ENCODE results near the gene S1PR2.
"Not testable (repeated sequence)": the region's sequence is repeated elsewhere in the genome, so short reads cannot be mapped to it uniquely, and the experiment has no call there.

S1PR2 gene

DNA sequence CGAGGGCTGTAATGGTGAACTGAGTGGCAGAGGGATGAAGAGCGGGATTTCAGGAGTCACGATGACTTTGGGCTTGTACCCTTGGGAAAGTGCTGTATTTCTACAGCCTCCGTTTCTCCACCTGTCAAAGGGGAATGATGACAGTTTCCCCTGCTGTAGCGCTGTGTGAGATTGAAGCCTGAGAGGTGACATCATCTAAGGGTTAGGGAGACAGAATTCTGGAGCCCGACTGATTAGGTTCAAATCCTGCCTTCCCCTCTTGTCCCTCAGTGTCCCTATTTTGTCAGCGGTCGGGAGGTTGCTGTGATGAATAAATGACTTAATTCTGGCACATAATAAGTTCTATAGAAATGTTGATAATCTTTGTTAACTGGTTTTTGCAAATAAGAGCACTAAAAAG is 21.6 kb upstream of the S1PR2 start:
- no peak for DNase-seq (ENCODE audit: low read depth)

DNA sequence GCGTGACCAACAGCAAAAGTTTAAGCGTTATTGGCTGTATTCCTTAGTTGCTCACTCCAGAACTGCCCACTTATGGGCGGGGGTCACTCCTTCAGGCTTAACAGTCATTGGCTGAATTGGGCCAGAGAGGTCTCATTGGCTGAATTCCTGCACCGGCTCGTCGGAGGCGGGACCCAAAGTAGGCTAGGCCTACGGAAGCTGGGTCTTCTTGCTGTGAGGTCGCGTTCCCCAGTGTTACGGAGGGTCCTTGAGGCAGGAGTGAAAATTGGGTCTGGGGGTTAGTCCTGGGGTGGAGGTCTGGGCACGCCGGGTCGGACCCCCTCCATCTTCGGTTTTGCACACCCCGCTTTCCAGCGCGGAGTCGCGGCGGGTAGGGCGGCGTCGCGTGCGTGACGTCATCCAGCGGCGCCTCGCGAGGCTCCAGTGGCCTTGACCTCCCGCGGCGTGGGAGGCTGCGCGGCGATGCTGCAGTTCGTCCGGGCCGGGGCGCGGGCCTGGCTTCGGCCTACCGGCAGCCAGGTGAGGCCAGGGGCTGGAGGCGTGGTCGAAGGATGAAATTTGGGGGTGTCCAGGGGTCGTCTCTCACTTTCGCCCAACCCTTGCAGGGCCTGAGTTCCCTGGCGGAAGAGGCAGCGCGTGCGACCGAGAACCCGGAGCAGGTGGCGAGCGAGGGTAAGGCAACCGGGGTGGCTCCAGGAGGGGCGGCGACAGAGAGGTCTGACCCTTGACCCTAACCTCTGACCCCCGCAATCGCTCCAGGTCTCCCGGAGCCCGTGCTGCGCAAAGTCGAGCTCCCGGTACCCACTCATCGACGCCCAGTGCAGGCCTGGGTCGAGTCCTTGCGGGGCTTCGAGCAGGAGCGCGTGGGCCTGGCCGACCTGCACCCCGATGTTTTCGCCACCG is 20.9 kb upstream of the S1PR2 start, which contains the start of gene MRPL4:
TSS of gene MRPL4 (plus strand) at position 423 of the 903 bp plus-strand sequence. CDS start at position 463, 40 bp downstream.
- DNase-seq (ENCODE audit: low read depth), result peak; percentile 99

DNA sequence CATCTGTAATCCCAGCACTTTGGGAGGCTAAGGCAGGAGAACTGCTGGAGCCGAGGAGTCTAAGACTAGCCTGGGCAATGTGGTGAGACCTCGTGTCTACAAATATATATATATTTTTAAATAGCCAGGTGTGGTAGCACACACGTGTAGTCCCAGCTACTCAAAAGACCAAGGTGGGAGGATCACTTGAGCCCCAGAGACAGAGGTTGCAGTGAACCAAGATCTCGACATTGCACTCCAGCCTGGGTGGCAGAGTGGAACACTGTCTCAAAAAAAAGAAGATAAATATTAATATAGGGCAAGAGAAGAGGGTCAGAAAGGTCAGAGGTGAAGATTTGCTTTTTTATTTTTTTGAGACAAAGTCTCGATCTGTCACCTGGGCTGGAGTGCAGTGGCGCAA is 15.4 kb upstream of the S1PR2 start:
- DNase-seq (ENCODE audit: low read depth), result no peak

DNA sequence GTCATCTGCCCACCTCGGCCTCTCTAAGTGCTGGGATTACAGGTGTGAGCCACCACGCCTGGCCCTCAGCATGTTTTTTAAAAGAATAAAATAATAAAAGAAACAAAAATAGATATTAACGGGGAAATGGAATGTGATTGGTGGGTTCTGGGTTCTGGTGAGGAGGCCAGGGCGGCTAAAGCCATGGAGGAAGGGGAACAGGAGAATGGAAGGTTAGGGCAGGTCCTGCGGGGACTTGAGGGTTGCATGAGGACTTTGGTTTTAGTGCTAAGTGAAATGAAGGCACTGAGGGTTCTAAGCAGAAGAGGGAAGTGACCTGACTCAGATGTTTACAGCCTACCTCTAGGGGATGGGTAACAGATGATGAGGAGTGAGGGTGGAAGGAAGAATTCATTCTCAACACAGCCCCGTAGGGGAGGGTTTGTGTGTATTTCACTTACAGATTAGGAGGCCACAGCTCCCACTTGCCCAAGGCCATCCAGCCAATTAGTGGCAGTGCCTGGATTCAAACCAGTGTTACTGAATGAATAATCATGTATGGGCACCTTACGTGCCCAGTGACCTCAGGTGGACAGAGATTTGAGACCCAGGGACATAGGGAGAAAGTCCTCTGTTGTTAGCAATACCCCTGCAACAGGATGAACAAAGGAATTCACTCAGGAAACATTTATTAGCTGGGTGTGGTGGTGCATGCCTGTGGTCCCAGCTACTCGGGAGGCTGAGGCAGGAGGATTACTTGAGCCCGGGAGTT is 14.2 kb upstream of the S1PR2 start:
- DNase-seq (ENCODE audit: low read depth), result no peak

DNA sequence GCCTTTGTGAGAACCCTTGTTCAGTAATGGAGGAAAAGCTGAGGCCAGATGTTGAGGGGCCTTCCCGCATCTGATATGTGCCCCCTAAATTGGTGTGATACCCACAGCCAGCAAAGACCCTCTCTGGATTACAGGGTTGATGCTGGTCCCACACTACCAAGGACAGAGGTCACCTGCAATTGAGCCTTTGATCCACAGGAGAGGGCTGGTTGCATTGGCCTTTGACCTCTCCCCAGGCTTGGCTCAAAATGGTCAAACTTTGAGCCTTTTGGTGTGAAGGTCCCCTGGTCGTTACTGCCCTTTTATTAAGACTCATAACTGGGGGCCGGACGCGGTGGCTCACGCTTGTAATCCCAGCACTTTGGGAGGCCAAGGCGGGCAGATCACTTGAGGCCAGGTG is 12.5 kb upstream of the S1PR2 start:
- no peak for DNase-seq (ENCODE audit: low read depth)

GRCh38 chr19:10241826-10242449 is 10.8 kb upstream of the S1PR2 start:
- not testable (repeated sequence) for DNase-seq (ENCODE audit: low read depth)

DNA sequence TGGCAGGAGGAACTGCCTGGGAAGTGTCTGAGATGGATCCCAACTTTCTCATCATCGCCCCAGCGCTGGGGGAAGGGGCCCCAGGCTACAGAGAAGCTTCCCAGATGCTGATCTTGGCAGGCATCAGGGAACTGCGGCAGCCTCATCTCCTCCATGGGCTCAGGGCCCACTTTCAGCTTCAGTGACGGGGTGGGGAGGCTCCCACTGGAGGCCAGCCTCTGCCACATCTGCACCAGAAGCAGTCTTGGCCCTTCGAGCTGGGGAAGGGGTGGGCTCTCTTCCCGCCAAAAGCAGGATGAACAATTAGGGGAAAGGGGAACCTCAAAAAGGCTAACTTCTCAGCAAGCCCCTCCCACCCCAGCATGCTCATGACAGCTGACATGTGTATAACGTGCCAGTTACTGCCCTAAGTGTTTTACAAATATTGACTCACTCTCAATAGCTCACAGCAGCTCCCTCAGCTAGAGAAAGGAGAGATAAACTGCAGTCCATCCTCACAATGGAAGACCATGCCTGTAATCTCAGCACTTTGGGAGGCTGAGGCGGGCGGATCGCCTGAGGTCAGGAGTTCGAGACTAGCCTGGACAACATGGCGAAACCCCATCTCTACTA is 7.1 kb upstream of the S1PR2 start:
- DNase-seq (ENCODE audit: low read depth), result peak; percentile 71

GRCh38 chr19:10237702-10238101 is 6.6 kb upstream of the S1PR2 start:
- DNase-seq (ENCODE audit: low read depth), result no peak

DNA sequence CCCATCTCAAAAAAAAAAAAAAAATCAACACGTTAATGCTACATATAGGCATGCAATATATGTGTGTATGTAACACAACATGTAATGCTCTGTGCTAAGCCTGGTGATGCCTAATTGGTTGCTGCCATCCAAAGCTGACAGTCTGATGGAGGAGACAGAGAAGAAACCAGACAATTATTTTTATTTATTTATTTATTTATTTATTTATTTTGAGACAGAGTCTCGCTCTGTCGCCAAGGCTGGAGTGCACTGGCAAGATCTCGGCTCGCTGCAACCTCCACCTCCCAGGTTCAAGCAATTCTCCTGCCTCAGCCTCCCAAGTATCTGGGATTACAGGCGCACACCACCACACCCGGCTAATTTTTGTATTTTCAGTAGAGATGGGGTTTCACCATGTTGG is 4.3 kb upstream of the S1PR2 start:
- DNase-seq (ENCODE audit: low read depth), result not testable (repeated sequence)

- no peak for DNase-seq (ENCODE audit: low read depth)
Observed at GRCh38 chr19:10235003-10235402, 3.9 kb upstream of the S1PR2 start.

- DNase-seq (ENCODE audit: low read depth), result no peak
Observed at GRCh38 chr19:10233946-10234345, 2.8 kb upstream of the S1PR2 start.

DNA sequence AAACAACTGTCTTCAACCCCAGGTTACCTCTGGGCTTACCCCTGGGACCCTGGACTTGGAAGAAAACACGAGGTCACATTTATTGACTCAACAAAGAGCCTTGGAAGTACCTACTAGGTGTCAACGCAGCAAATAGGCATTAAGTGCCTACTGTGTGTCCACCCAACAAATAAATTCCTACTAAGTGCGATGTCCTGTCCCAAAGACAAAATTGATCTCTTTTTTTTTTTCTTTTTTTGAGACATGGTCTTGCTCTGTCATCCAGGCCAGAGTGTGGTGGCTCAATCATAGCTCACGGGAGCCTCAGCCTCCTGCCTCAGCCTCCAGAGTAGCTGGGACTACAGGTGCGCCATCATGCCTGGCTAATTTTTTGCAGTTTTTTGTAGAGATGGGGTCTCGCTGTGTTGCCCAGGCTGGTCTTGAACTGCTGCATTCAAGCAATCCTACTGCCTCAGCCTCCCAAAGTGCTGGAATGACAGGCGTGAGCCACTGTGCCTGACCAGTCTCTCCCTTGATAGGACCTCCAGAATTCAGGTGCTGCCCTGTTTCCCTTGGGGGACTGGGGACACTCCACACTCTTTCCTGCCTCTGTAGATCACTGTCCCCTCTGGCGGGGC is 589 bp upstream of the S1PR2 start:
- no peak for DNase-seq (ENCODE audit: low read depth)

DNA sequence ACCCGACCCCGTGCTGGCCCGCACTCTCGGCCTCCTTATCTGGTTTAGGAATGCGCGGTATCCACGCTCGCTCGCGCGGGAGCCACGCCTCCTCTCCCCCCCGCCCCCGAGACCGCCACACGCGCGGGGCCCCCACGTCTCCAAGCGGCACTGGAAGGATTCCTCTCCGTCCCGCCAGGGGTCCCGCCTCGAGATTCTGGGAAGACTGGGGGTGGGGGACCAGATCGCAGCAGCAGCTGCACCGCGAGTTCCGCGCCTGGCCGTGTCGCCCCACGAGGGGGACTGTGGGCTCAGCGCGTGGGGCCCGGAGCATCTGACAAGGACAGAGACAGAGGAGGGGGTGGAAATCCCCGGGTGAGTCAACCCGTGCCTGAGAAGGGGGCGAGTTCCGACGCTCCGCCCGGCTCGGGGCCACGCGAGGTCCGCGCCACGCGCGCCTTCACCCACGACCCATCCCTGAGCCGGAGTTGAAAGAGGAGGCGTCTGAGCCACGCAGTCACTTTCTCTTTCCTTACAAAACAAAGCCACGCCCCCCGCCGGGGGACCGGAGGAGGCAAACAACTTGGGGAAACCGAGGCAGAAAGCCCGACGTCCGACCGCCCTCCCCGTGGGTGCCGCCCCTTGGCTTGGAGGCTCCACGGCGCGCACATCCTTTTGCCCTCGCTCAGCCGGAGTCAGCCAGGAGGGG is 814 bp downstream of the S1PR2 start:
- DNase-seq (ENCODE audit: low read depth), result no peak

DNA sequence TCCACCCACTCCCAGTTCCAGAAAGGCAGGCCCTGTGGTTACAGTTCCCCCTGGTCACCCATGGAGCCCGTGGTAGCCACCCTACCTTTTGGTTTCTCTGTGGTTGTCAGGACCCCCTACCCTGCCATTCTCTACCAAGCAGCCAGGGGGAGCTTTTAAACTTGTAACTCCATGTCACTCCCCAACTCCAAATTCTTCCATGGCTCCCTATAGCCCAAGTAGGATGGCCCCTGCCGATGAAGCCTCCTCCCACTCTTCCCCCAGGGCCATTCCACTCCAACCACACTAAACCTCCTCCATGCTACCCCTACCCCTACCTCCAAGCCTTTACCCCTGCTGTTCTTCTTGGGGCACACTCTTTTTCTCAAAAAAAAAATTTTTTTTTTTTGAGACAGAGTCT is 2.2 kb downstream of the S1PR2 start:
- DNase-seq (ENCODE audit: low read depth), result no peak

- DNase-seq (ENCODE audit: low read depth), result no peak
Observed at GRCh38 chr19:10228393-10228792, 2.7 kb downstream of the S1PR2 start.

DNA sequence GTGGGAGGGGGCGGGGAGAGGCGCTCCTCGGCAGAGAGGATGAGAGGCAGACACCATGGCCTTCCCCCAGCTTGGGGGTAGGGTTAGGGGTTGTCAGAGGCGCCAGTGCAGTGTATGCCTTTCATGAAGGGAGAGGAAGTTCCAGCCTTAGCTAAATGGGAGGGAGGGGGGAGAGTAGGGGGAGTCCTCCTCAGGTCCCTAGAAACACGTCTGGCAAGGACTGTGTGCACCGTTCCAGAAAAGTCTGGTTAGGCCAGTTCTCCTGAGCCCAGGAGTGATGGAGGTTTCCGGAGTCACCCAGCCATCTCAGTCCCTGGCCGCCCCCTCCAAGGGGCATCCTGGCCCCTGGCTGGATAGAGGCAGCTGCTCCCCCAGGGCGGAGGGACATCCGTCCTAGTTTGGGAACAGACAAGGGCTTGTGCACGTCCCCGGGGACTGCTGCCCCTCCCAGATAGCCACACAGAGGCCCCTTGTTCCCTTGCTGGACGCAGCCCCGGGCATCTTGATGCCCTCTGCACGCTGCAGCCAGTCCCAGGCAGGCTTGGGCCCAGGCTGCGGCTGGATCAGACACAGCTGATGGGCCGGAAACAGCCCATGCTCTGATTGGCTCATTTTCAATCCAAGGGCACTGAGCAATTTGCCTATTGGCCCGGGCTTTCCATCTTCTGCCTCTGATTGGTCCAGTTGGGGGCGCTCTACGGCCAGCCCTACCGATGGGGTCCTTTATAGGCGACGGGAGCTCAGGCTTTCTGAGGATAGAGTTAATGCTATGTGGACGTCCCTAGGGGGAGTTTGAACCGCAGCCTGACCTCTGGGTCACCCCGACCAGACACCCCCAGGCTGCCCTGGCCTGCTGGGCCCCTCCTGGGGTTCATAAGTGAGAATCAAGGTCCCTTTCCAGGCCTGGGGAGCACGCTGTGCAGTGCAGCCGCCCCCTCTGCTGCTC is 3.8 kb downstream of the S1PR2 start:
- DNase-seq (ENCODE audit: low read depth), result no peak

DNA sequence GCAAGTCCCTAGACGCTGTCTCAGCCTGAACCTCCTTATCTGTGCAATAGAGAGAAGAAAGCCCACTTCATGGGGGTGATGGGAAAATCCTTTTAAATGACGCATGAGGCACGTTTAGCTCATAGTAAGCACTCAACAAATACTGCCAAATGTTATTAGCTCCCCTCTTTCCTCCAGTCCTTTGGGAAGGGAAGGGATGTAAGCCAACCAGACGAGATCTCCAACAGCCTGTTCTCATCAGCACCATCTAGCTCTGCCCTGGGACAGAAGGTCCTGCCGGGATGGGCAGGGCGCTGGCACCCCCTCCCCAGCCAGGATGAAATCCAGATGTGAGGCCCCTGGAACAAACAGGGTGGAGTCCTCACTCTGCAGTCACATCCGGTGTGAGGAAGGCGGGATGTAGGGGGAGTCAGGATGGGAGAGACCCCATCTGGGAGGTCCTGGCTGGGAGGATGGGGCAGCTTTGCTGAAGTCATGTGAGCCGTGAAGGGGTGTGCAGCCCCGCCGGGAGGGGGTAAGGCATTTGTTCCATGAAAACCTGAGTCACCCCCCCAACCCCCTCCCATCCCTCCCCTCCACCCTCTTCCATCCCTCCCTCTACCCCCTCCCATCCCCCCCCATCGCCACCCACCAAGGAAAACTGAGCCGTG is 4.6 kb downstream of the S1PR2 start:
- peak; percentile 56 for DNase-seq (ENCODE audit: low read depth)

- no peak for DNase-seq (ENCODE audit: low read depth)
Observed at GRCh38 chr19:10226021-10226375, 5.1 kb downstream of the S1PR2 start.

- DNase-seq (ENCODE audit: low read depth), result no peak
Observed at GRCh38 chr19:10224337-10224736, 6.8 kb downstream of the S1PR2 start.
